Measurements from ENCODE around the gene CCDC69.

CCDC69 gene

GRCh38 chr5:151223447-151224264 is at the start of gene CCDC69:
Gene CCDC69 (minus strand): TSS chr5:151224092. CDS start chr5:151223970, 122 bp downstream.
- H3K27ac ChIP-seq (ENCODE audit: low read length): no peak within 1 kb of the TSS

DNA sequence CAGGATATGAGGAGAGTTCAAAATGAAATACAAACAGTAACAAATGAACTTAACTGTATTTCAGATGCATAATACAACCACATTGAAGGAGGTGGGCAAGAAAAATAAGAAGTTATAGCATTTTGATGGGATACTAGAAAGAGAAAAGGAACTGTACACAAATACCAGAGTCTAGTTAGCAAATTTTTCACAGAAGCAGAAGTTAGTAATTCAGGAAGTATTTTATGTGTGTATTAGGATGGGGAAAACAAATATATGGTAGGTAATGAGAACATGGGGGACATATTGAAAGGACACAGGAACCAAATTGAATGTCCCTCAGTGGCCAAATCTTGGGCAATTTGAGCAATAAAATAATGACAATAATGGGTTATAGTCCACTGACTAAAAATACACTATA is 47.4 kb upstream of the CCDC69 start:
- H3K9me3 ChIP-seq (ENCODE audit: insufficient read depth, low read depth, low read length): no peaks in the 10 kb centered on the region
- H3K36me3 ChIP-seq (ENCODE audit: insufficient read depth, low read depth, low read length): peaks cover 19% of the 10 kb centered on the region
- H3K27me3 ChIP-seq (ENCODE audit: insufficient read depth, low read length): no peaks in the 10 kb centered on the region

More at GRCh38 chr5:151223447-151224264, at the start of gene CCDC69:
- H3K9me3 ChIP-seq (ENCODE audit: insufficient read depth, low read depth, low read length): no peaks in the 10 kb centered on the region
- H3K9ac ChIP-seq (ENCODE audit: low read depth, low read length): peak within 1 kb of the TSS; percentile 71; the same call in 1 of the 2 replicates
- H3K36me3 ChIP-seq (ENCODE audit: insufficient read depth, low read depth, low read length): no peaks in the 10 kb centered on the region
- peaks cover 8% of the 10 kb centered on the region; the same call in 1 of the 2 replicates for H3K4me1 ChIP-seq (ENCODE audit: insufficient read depth, low read length)
- peak within 1 kb of the TSS; percentile 73 for H3K4me3 ChIP-seq (ENCODE audit: low read length)
- peaks cover 18% of the 10 kb centered on the region for H3K27me3 ChIP-seq (ENCODE audit: insufficient read depth, low read length)

GRCh38 chr5:151270599-151270998 is 46.7 kb upstream of the CCDC69 start:
- Histone ChIP-seq H3K36me3 (ENCODE audit: insufficient read depth, low read depth, low read length) (peaks cover 19% of the 10 kb centered on the region), H3K9me3 (ENCODE audit: insufficient read depth, low read depth, low read length) (no peaks in the 10 kb centered on the region), H3K9ac (ENCODE audit: low read depth, low read length) (no peak overlapping the region), H3K4me1 (ENCODE audit: insufficient read depth, low read length) (no peaks in the 10 kb centered on the region), H3K27ac (ENCODE audit: low read length) (no peak overlapping the region), H3K4me3 (ENCODE audit: low read length) (no peak overlapping the region), H3K27me3 (ENCODE audit: insufficient read depth, low read length) (no peaks in the 10 kb centered on the region)

More for the DNA sequence above, 47.4 kb upstream of the CCDC69 start:
- H3K4me1 ChIP-seq (ENCODE audit: insufficient read depth, low read length): no peaks in the 10 kb centered on the region
- no peak overlapping the region for H3K27ac ChIP-seq (ENCODE audit: low read length)
- no peak overlapping the region for H3K4me3 ChIP-seq (ENCODE audit: low read length)
- no peak overlapping the region for H3K9ac ChIP-seq (ENCODE audit: low read depth, low read length)

- H3K9ac ChIP-seq (ENCODE audit: low read depth, low read length): no peak overlapping the region
- no peaks in the 10 kb centered on the region for H3K4me1 ChIP-seq (ENCODE audit: insufficient read depth, low read length)
- H3K4me3 ChIP-seq (ENCODE audit: low read length): no peak overlapping the region
- H3K27ac ChIP-seq (ENCODE audit: low read length): no peak overlapping the region
- no peaks in the 10 kb centered on the region for H3K27me3 ChIP-seq (ENCODE audit: insufficient read depth, low read length)
- no peaks in the 10 kb centered on the region for H3K9me3 ChIP-seq (ENCODE audit: insufficient read depth, low read depth, low read length)
- peaks cover 19% of the 10 kb centered on the region for H3K36me3 ChIP-seq (ENCODE audit: insufficient read depth, low read depth, low read length)
These were observed 43.8 kb upstream of the CCDC69 start for GRCh38 chr5:151267491-151268260.

- peaks cover 19% of the 10 kb centered on the region for H3K36me3 ChIP-seq (ENCODE audit: insufficient read depth, low read depth, low read length)
- H3K9me3 ChIP-seq (ENCODE audit: insufficient read depth, low read depth, low read length): no peaks in the 10 kb centered on the region
- H3K9ac ChIP-seq (ENCODE audit: low read depth, low read length): no peak overlapping the region
- H3K4me3 ChIP-seq (ENCODE audit: low read length): no peak overlapping the region
- H3K4me1 ChIP-seq (ENCODE audit: insufficient read depth, low read length): no peaks in the 10 kb centered on the region
- no peak overlapping the region for H3K27ac ChIP-seq (ENCODE audit: low read length)
- H3K27me3 ChIP-seq (ENCODE audit: insufficient read depth, low read length): no peaks in the 10 kb centered on the region
These were observed 40.2 kb upstream of the CCDC69 start for GRCh38 chr5:151264113-151264512.

- no peak overlapping the region for H3K4me3 ChIP-seq (ENCODE audit: low read length)
- no peak overlapping the region for H3K27ac ChIP-seq (ENCODE audit: low read length)
- H3K4me1 ChIP-seq (ENCODE audit: insufficient read depth, low read length): no peaks in the 10 kb centered on the region
- H3K36me3 ChIP-seq (ENCODE audit: insufficient read depth, low read depth, low read length): peaks cover 11% of the 10 kb centered on the region
- no peaks in the 10 kb centered on the region for H3K27me3 ChIP-seq (ENCODE audit: insufficient read depth, low read length)
- no peak overlapping the region for H3K9ac ChIP-seq (ENCODE audit: low read depth, low read length)
- H3K9me3 ChIP-seq (ENCODE audit: insufficient read depth, low read depth, low read length): no peaks in the 10 kb centered on the region
These were observed 38.6 kb upstream of the CCDC69 start for GRCh38 chr5:151262532-151262931.

DNA sequence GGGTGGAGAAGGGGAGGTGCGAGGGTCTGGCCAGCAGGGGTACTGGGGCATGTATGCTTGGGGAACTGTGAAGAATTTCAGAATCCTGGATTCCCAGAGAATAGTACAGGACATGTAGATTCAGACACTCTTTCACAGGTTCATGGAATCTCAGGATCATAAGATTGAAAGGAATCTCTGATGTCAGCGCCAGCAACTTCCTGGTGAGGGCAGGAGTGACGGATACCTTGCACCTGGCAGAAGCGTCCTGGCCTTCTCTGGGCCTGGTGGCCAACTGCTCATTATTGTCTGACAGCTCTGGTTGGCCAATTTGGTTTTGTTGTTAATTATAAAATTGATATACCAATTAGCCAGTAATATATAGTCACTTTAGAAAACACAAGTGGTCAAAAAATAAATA is 36.0 kb upstream of the CCDC69 start:
- Histone ChIP-seq H3K4me3 (ENCODE audit: low read length) (no peak overlapping the region), H3K27ac (ENCODE audit: low read length) (no peak overlapping the region), H3K36me3 (ENCODE audit: insufficient read depth, low read depth, low read length) (no peaks in the 10 kb centered on the region), H3K9ac (ENCODE audit: low read depth, low read length) (no peak overlapping the region), H3K9me3 (ENCODE audit: insufficient read depth, low read depth, low read length) (no peaks in the 10 kb centered on the region), H3K27me3 (ENCODE audit: insufficient read depth, low read length) (no peaks in the 10 kb centered on the region), H3K4me1 (ENCODE audit: insufficient read depth, low read length) (no peaks in the 10 kb centered on the region)

DNA sequence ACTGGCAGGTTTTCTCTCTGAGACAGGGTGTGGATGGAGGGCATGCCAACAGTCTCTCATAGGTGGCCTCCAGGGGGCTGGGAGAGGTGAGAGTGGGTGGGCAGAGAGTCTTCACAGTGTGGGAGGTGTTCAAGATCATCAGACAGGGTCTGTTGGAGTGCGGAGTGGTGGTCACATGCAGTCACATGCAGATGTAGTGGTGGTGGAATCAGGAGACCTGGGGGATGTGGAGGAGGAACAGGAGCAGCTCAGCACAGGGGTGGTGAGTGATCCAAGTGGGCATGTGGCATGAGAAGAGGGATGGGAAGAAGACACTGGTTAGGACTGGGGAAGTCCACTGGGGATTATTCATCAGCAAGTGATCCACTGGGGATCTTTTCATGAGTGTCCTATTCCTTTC is 34.9 kb upstream of the CCDC69 start:
- no peak overlapping the region for H3K9ac ChIP-seq (ENCODE audit: low read depth, low read length)
- H3K27ac ChIP-seq (ENCODE audit: low read length): no peak overlapping the region
- H3K27me3 ChIP-seq (ENCODE audit: insufficient read depth, low read length): no peaks in the 10 kb centered on the region
- H3K36me3 ChIP-seq (ENCODE audit: insufficient read depth, low read depth, low read length): no peaks in the 10 kb centered on the region
- 0 out of 2 replicates have a peak, but pooled peaks cover 1% of the 10 kb centered on the region for H3K4me1 ChIP-seq (ENCODE audit: insufficient read depth, low read length)
- no peak overlapping the region for H3K4me3 ChIP-seq (ENCODE audit: low read length)
- no peaks in the 10 kb centered on the region for H3K9me3 ChIP-seq (ENCODE audit: insufficient read depth, low read depth, low read length)

- Histone ChIP-seq H3K9ac (ENCODE audit: low read depth, low read length) (no peak overlapping the region), H3K4me1 (ENCODE audit: insufficient read depth, low read length) (0 out of 2 replicates have a peak, but pooled peaks cover 3% of the 10 kb centered on the region), H3K4me3 (ENCODE audit: low read length) (no peak overlapping the region), H3K27me3 (ENCODE audit: insufficient read depth, low read length) (no peaks in the 10 kb centered on the region), H3K27ac (ENCODE audit: low read length) (no peak overlapping the region), H3K36me3 (ENCODE audit: insufficient read depth, low read depth, low read length) (no peaks in the 10 kb centered on the region), H3K9me3 (ENCODE audit: insufficient read depth, low read depth, low read length) (no peaks in the 10 kb centered on the region)
These were observed 34.3 kb upstream of the CCDC69 start for GRCh38 chr5:151258201-151258611.

DNA sequence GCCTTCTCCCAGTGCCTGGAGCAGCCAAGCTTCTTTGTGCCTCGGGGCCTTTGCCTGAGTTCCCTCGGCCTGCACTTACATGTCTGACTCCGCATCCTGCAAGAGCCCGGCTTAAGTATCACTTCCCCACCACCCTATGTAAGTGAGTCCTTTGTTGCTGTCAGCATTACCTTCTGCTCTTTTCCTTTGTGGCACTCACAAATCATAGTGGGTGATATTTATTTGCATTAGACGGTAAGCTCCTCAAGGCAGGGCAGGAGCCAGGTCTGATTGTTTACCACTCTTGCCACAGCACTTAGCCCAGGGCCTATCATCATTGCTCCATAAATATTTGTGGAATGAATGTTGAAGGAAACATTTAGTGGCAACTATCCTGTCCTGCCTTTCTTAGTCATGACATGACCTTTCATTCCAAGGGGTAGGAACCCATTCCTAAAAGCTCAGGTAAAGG is 33.9 kb upstream of the CCDC69 start:
- Histone ChIP-seq H3K4me3 (ENCODE audit: low read length) (no peak overlapping the region), H3K9me3 (ENCODE audit: insufficient read depth, low read depth, low read length) (no peaks in the 10 kb centered on the region), H3K27me3 (ENCODE audit: insufficient read depth, low read length) (no peaks in the 10 kb centered on the region), H3K4me1 (ENCODE audit: insufficient read depth, low read length) (0 out of 2 replicates have a peak, but pooled peaks cover 3% of the 10 kb centered on the region), H3K27ac (ENCODE audit: low read length) (no peak overlapping the region), H3K36me3 (ENCODE audit: insufficient read depth, low read depth, low read length) (no peaks in the 10 kb centered on the region), H3K9ac (ENCODE audit: low read depth, low read length) (no peak overlapping the region)

DNA sequence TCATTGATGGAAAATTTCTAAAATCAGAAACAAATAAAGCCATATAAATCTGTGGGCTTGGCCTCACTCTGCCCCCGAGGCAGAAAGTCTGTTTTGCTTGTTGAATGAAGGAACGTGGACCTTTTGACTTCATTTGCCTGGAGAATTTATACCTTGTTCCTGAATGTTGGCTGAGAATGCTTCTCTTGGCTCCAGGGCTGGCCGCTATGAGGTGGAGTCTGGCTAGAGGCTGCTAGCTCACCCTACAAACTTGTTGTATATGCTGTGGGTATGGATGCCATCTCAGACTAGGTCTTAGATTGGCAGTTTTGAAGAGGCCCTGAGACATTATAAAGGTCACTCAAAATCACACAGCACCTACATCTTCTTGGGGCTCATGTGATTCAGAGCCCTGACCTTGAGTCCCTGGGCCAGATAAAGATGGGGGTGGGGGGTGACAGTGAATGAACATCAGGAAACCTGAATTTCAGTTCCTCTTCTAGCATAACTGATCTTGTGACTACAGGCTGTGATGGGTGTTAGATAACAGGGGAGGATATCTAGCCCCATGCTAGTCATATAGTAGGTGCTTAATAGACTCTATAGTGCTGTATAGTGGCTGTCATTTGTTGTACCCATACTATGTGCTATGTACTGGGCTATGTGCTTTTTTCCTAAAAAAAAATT is 31.9 kb upstream of the CCDC69 start:
- no peaks in the 10 kb centered on the region for H3K27me3 ChIP-seq (ENCODE audit: insufficient read depth, low read length)
- H3K9me3 ChIP-seq (ENCODE audit: insufficient read depth, low read depth, low read length): no peaks in the 10 kb centered on the region
- H3K27ac ChIP-seq (ENCODE audit: low read length): no peak overlapping the region
- H3K36me3 ChIP-seq (ENCODE audit: insufficient read depth, low read depth, low read length): no peaks in the 10 kb centered on the region
- H3K9ac ChIP-seq (ENCODE audit: low read depth, low read length): no peak overlapping the region
- H3K4me1 ChIP-seq (ENCODE audit: insufficient read depth, low read length): 0 out of 2 replicates have a peak, but pooled peaks cover 3% of the 10 kb centered on the region
- H3K4me3 ChIP-seq (ENCODE audit: low read length): no peak overlapping the region
